Measurements from ENCODE around the gene NFIL3.

DNA sequence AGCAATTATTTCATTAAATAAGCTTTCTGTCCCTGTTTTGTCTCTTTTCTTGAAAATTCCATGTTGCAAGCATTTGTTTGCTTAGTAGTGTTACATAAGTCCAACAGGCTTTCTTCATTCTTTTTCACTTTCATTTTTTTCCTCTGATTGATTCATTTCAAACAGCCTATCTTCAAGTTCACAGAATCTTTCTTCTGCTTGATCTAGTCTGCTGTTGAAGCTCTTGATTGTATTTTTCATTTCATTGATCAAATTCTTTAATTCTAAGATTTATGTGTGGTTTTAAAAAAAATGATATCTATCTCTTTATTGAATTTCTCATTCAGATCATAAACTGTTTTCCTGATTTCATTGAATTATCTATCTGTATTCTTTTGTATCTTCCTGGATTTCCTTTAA is 20.4 kb upstream of the NFIL3 start:
- TF ChIP-seq POLR2A (IDR thresholded peaks at IDR 0.05; ENCODE audit: low read depth, low read length) = no peak
- TF ChIP-seq, protein P1, sequence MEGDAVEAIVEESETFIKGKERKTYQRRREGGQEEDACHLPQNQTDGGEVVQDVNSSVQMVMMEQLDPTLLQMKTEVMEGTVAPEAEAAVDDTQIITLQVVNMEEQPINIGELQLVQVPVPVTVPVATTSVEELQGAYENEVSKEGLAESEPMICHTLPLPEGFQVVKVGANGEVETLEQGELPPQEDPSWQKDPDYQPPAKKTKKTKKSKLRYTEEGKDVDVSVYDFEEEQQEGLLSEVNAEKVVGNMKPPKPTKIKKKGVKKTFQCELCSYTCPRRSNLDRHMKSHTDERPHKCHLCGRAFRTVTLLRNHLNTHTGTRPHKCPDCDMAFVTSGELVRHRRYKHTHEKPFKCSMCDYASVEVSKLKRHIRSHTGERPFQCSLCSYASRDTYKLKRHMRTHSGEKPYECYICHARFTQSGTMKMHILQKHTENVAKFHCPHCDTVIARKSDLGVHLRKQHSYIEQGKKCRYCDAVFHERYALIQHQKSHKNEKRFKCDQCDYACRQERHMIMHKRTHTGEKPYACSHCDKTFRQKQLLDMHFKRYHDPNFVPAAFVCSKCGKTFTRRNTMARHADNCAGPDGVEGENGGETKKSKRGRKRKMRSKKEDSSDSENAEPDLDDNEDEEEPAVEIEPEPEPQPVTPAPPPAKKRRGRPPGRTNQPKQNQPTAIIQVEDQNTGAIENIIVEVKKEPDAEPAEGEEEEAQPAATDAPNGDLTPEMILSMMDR (conservative IDR thresholded peaks at IDR 0.05; ENCODE audit: low read depth, low read length) = no peak
- no peak for TF ChIP-seq RAD21 (IDR thresholded peaks at IDR 0.05; ENCODE audit: low read length)
- no peak for TF ChIP-seq NFE2L2 (IDR thresholded peaks at IDR 0.05; ENCODE audit: low read depth, low read length)
- no peak for TF ChIP-seq CEBPB (IDR thresholded peaks at IDR 0.05; ENCODE audit: low read depth, low read length)
- TF ChIP-seq RCOR1 (IDR thresholded peaks at IDR 0.05; ENCODE audit: insufficient replicate concordance, low read length) = no peak
- TF ChIP-seq, protein P2, sequence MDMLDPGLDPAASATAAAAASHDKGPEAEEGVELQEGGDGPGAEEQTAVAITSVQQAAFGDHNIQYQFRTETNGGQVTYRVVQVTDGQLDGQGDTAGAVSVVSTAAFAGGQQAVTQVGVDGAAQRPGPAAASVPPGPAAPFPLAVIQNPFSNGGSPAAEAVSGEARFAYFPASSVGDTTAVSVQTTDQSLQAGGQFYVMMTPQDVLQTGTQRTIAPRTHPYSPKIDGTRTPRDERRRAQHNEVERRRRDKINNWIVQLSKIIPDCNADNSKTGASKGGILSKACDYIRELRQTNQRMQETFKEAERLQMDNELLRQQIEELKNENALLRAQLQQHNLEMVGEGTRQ (IDR thresholded peaks at IDR 0.05; ENCODE audit: low read depth, low read length) = no peak
- no peak for TF ChIP-seq RFX5 (IDR thresholded peaks at IDR 0.05; ENCODE audit: low read depth, low read length)
- no peak for TF ChIP-seq MXI1 (IDR thresholded peaks at IDR 0.05; ENCODE audit: borderline replicate concordance, low read depth, low read length)
- TF ChIP-seq SMC3 (IDR thresholded peaks at IDR 0.05; ENCODE audit: low read depth, low read length) = no peak
- TF ChIP-seq MAZ (IDR thresholded peaks at IDR 0.05; ENCODE audit: borderline replicate concordance, low read depth, low read length) = no peak
- no peak for TF ChIP-seq MAFK (IDR thresholded peaks at IDR 0.05; ENCODE audit: low read depth, low read length)
- TF ChIP-seq FOS (IDR thresholded peaks at IDR 0.05; ENCODE audit: low read depth, low read length) = no peak
- TF ChIP-seq, protein P3, sequence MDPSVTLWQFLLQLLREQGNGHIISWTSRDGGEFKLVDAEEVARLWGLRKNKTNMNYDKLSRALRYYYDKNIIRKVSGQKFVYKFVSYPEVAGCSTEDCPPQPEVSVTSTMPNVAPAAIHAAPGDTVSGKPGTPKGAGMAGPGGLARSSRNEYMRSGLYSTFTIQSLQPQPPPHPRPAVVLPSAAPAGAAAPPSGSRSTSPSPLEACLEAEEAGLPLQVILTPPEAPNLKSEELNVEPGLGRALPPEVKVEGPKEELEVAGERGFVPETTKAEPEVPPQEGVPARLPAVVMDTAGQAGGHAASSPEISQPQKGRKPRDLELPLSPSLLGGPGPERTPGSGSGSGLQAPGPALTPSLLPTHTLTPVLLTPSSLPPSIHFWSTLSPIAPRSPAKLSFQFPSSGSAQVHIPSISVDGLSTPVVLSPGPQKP (IDR thresholded peaks at IDR 0.05; ENCODE audit: borderline replicate concordance, low read depth, low read length) = no peak
